Measurements from ENCODE around the gene MYO18B.

GRCh38 chr22:25940479-25940878 is 198.5 kb downstream of the MYO18B start:
- TF ChIP-seq EZH2phosphoT487 (IDR thresholded peaks at IDR 0.05; ENCODE audit: borderline replicate concordance, low read length) (no peak), CTCF (conservative IDR thresholded peaks at IDR 0.05; ENCODE audit: low read depth, low read length) (no peak)

All from PC-3 (cell line).